GM21529 (cell line): ENCODE data around the gene IRS1.

Experiments
- ATAC-seq: cut with Tn5 transposase; IDR thresholded peaks from one replicate; pipeline ENCODE4 v1.9.1; 2021; ENCODE audit not compliant: unreplicated experiment

The IRS1 gene

GRCh38 chr2:226727251-226727650 is 72.4 kb downstream of the IRS1 start:
- ATAC-seq: no peak

- no peak for ATAC-seq
Observed at GRCh38 chr2:226726546-226726945, 73.1 kb downstream of the IRS1 start.

- ATAC-seq: no peak
Observed at GRCh38 chr2:226725126-226725860, 74.3 kb downstream of the IRS1 start.

GRCh38 chr2:226721541-226721940 is 78.1 kb downstream of the IRS1 start:
- no peak for ATAC-seq

GRCh38 chr2:226720948-226721347 is 78.7 kb downstream of the IRS1 start:
- no peak for ATAC-seq

GRCh38 chr2:226717719-226718118 is 81.9 kb downstream of the IRS1 start:
- no peak for ATAC-seq

- peak; percentile 52 for ATAC-seq
Observed at GRCh38 chr2:226716126-226716525, 83.5 kb downstream of the IRS1 start.

- ATAC-seq: no peak
Observed at GRCh38 chr2:226715347-226715990, 84.2 kb downstream of the IRS1 start.

- no peak for ATAC-seq
Observed at GRCh38 chr2:226712941-226713340, 86.7 kb downstream of the IRS1 start.

GRCh38 chr2:226711606-226712296 is 87.9 kb downstream of the IRS1 start:
- ATAC-seq: no peak

GRCh38 chr2:226707499-226707898 is 92.1 kb downstream of the IRS1 start:
- no peak for ATAC-seq

- no peak for ATAC-seq
Observed at GRCh38 chr2:226705965-226706364, 93.7 kb downstream of the IRS1 start.

GRCh38 chr2:226705133-226705886 is 94.3 kb downstream of the IRS1 start:
- ATAC-seq: no peak

- ATAC-seq: no peak
Observed at GRCh38 chr2:226703514-226703913, 96.1 kb downstream of the IRS1 start.

GRCh38 chr2:226702376-226702775 is 97.2 kb downstream of the IRS1 start:
- no peak for ATAC-seq

- peak; percentile 88 for ATAC-seq
Observed at GRCh38 chr2:226701052-226701451, 98.6 kb downstream of the IRS1 start.

- ATAC-seq: no peak
Observed at GRCh38 chr2:226699321-226699720, 100.3 kb downstream of the IRS1 start.

- ATAC-seq: no peak
Observed at GRCh38 chr2:226698671-226699070, 100.9 kb downstream of the IRS1 start.

GRCh38 chr2:226694586-226695284 is 104.9 kb downstream of the IRS1 start:
- no peak for ATAC-seq

- ATAC-seq: no peak
Observed at GRCh38 chr2:226694149-226694548, 105.5 kb downstream of the IRS1 start.

GRCh38 chr2:226693521-226693920 is 106.1 kb downstream of the IRS1 start:
- ATAC-seq: no peak
